Testis (tissue), 3 donors: ENCODE results near the gene USP32. TPM values are rescaled to one million over a fixed set of nuclear protein-coding genes. Genes with fewer than 3 reads are reported as not detected.

Experiments used
- DNase-seq: peaks from one replicate; pipeline ENCODE4 v3.0.0-alpha.2; 2019
- H3K27ac ChIP-seq, 2 donors: fragments of 200-600 bp; sonication (generic); one replicate each; pipeline ENCODE4 v1.5.1; 2019
- H3K27me3 ChIP-seq: fragments of 200-600 bp; sonication (generic); one replicate; pipeline ENCODE4 v1.5.1; 2019
- H3K36me3 ChIP-seq: fragments of 200-600 bp; sonication (generic); one replicate; pipeline ENCODE4 v1.5.1; 2017; ENCODE audit warnings: low read depth; ENCODE audit errors: missing control alignments
- H3K4me1 ChIP-seq: fragments of 200-600 bp; sonication (generic); one replicate; pipeline ENCODE4 v1.5.1; 2019
- H3K4me3 ChIP-seq, 2 donors: fragments of 200-600 bp; sonication (generic); one replicate each; pipeline ENCODE4 v1.5.1; 2017 to 2019
- H3K9me3 ChIP-seq: fragments of 200-600 bp; sonication (generic); one replicate; pipeline ENCODE4 v1.5.1; 2017
- CTCF ChIP-seq, 3 experiments: fragments of 450-650 bp in 2 of 3; fragments of 200-600 bp in 1 of 3; sonication (generic) in 1 of 3; IDR thresholded peaks; one replicate each; pipeline ENCODE4 v1.5.1; 2016 to 2019; ENCODE audit warnings: antibody characterized with exemption in 3 of 3, mild to moderate bottlenecking in 2 of 3, moderate library complexity in 1 of 3
- POLR2A ChIP-seq: fragments of 450-650 bp; IDR thresholded peaks from one replicate; pipeline ENCODE4 v1.6.1; 2017; ENCODE audit warnings: antibody characterized with exemption, mild to moderate bottlenecking, moderate library complexity
- WGBS, 2 donors: methylation state at CpG; one replicate each; pipeline ENCODE4 v1.1.5; 2018; 5-methylcytosine and 5-hydroxymethylcytosine counted together
- intact Hi-C: fragments of 100-400 bp; cut with DNase I; formaldehyde crosslinking; loops from one replicate; pipeline ENCODE4 v1.15.1; 2023; ENCODE audit warnings: low total_unique reads
- polyA plus RNA-seq: library from polyadenylated mRNA; stranded (reverse); fragments of 350-450 nt; fragmentation: Illumina TruSeq; extraction: RNeasy Lipid Tissue Mini Kit (QIAGEN cat#74804); gene quantifications from one replicate; pipeline ENCODE4 v1.2.3, GENCODE V29; 2014; ENCODE audit warnings: low read depth, low replicate concordance; ENCODE audit not compliant: insufficient read depth
- total RNA-seq, 2 donors: library from RNA; depleted of rRNA; stranded (reverse); fragments of >200 nt; gene quantifications; one replicate each; pipeline ENCODE4 v1.2.3, GENCODE V29; 2016

The USP32 gene
- total and polyA plus RNA-seq, 3 donors from 2014 or later: 113 to 279 (median 166) TPM

DNA sequence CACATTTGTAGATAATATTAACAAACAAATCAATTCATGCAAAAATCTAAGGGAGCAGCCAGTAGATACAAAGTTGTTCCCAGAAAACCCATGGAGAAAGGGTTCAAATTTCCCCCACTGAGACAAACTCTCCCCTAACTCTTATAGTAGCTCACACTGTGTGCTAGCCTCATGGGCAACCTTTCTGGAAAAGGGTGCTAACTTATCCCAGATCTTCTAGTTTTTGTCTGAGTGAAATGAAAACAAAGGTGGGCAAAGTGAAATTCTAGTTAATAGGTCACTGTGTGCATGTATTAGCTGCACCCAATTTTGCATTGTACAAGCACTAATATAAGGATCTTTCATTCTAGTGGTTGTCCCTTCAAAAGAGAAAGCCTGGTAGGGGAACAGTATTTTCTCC, 9.9 kb upstream of the USP32 start:
- H3K9me3 ChIP-seq: no peaks in the 10 kb centered on the region
- TF ChIP-seq POLR2A (no peak), CTCF (IDR thresholded peaks at IDR 0.05) (no peak)
- no peak overlapping the region for H3K27ac ChIP-seq
- no peak overlapping the region for H3K4me3 ChIP-seq
- intact Hi-C loops: no loop called here
- no peak for DNase-seq
- H3K4me1 ChIP-seq: no peaks in the 10 kb centered on the region
- H3K36me3 ChIP-seq: no peaks in the 10 kb centered on the region
- no peaks in the 10 kb centered on the region for H3K27me3 ChIP-seq

GRCh38 chr17:60398227-60398959, 6.5 kb upstream of the USP32 start:
- WGBS, 2 donors: 81% methylated on average over 3 of the region's 3 CpGs
- Histone ChIP-seq H3K27ac (peak overlapping the region in 1 of 2 donors; percentile 30), H3K36me3 (no peaks in the 10 kb centered on the region), H3K27me3 (no peaks in the 10 kb centered on the region), H3K9me3 (no peaks in the 10 kb centered on the region), H3K4me3 (no peak overlapping the region), H3K4me1 (no peaks in the 10 kb centered on the region)
- intact Hi-C loops: no loop called here
- DNase-seq: no peak
- TF ChIP-seq CTCF (IDR thresholded peaks at IDR 0.05) (no peak), POLR2A (no peak)

DNA sequence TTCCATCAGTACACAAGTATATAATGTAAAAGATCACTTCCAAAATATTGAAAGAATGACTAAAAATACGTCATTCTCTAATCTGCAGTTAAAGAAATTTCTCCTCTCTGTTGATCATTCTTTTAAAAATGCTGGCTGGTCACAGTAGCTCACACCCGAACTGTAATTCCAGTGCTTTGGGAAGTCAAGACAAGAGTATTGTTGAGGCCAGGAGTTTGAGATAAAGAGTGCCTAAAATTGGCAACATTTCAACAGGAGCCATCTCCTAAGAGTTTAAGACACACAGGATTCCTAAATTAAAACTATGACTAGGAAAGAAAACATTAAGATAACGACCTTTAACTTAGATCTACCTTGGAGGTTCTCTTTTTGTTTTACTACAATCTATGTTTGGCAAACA, 4.5 kb upstream of the USP32 start:
- no peak for DNase-seq
- no peaks in the 10 kb centered on the region for H3K9me3 ChIP-seq
- WGBS, 2 donors: 79 to 88% methylated on average over 3 of the region's 3 CpGs
- no peak overlapping the region for H3K27ac ChIP-seq
- intact Hi-C loops: no loop called here
- TF ChIP-seq CTCF (IDR thresholded peaks at IDR 0.05) (no peak), POLR2A (no peak)
- H3K27me3 ChIP-seq: no peaks in the 10 kb centered on the region
- H3K36me3 ChIP-seq: no peaks in the 10 kb centered on the region
- peaks cover 4% of the 10 kb centered on the region for H3K4me1 ChIP-seq
- H3K4me3 ChIP-seq: no peak overlapping the region

DNA sequence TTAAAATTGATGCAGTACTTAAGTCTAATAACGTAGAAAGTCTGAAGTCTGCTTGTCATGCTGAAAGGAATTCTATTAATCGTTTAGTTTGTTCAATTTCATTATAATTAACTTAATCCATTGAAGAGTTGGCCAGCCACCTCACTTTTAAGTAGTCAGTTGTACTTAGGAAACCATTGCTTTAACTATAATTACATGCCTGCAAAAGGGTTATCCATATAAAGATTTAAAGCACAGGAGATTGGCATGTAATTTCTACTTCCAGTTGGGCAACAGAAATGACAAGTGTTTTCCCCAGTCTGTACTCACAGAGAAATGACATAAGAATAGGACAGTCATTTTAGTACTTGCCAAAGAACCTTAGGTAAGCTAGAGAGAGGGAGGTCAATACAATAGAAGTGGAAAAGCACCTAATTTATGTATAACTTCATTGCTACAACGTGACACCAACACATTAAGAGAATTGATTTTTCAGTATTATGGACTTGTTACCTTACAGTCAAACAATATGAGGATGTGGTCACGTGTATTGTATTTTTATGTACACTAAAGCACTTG, 3.7 kb upstream of the USP32 start:
- Histone ChIP-seq H3K27ac (no peak overlapping the region), H3K36me3 (no peaks in the 10 kb centered on the region), H3K27me3 (no peaks in the 10 kb centered on the region), H3K9me3 (no peaks in the 10 kb centered on the region), H3K4me3 (no peak overlapping the region), H3K4me1 (peaks cover 9% of the 10 kb centered on the region)
- 80 to 85% methylated on average over 4 of the region's 4 CpGs for WGBS, 2 donors
- DNase-seq: no peak
- intact Hi-C loops: no loop called here
- no peak for TF ChIP-seq CTCF (IDR thresholded peaks at IDR 0.05)
- TF ChIP-seq POLR2A: no peak
